ENCODE results near the gene MCOLN3.

MCOLN3 gene, protein sequence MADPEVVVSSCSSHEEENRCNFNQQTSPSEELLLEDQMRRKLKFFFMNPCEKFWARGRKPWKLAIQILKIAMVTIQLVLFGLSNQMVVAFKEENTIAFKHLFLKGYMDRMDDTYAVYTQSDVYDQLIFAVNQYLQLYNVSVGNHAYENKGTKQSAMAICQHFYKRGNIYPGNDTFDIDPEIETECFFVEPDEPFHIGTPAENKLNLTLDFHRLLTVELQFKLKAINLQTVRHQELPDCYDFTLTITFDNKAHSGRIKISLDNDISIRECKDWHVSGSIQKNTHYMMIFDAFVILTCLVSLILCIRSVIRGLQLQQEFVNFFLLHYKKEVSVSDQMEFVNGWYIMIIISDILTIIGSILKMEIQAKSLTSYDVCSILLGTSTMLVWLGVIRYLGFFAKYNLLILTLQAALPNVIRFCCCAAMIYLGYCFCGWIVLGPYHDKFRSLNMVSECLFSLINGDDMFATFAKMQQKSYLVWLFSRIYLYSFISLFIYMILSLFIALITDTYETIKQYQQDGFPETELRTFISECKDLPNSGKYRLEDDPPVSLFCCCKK

GRCh38 chr1:85048296-85049064 lies at the start of gene MCOLN3:
TSS of gene MCOLN3 (minus strand) at chr1:85048500. CDS start at chr1:85045360, 3,140 bp downstream.
- H3K9ac ChIP-seq (ENCODE audit: low read depth, low read length), result peak within 1 kb of the TSS; percentile 23; the same call in 1 of the 2 replicates
- H3K4me1 ChIP-seq (ENCODE audit: control insufficient read depth, insufficient read depth, low read length), result peaks cover 15% of the 10 kb centered on the region
- H3K27me3 ChIP-seq (ENCODE audit: control insufficient read depth, insufficient read depth, low read length), result peaks cover 61% of the 10 kb centered on the region
- peak within 1 kb of the TSS; percentile 70 for H3K4me3 ChIP-seq (ENCODE audit: low read depth, low read length)
- no peak within 1 kb of the TSS for H3K27ac ChIP-seq (ENCODE audit: low read depth, low read length)
- no peaks in the 10 kb centered on the region for H3K36me3 ChIP-seq (ENCODE audit: control insufficient read depth, insufficient read depth, low read length)
- no peaks in the 10 kb centered on the region for H3K9me3 ChIP-seq (ENCODE audit: control insufficient read depth, insufficient read depth, low read length)

DNA sequence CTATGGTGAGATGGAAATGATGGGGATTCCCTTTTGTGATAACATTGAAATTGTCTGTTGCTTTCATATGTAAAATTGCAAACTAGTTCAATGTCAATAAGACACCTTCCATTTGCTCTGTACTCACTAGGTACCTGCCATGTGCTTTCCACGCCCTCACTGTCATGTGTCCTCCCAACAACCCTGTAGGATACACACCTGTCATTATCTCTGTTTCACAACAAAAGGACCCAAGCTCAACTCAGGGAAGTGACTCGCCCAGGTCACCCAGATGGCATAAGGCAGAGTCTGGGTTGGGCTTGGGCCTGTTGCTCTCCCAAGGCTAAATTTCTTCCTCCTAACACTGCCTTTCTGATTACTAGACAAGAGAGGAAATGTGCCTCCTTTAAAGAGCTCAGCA lies 45.3 kb upstream of the MCOLN3 start:
- Histone ChIP-seq H3K4me3 (ENCODE audit: low read depth, low read length) (no peak overlapping the region), H3K27me3 (ENCODE audit: control insufficient read depth, insufficient read depth, low read length) (no peaks in the 10 kb centered on the region; the same call in 1 of the 2 replicates), H3K9ac (ENCODE audit: low read depth, low read length) (no peak overlapping the region), H3K9me3 (ENCODE audit: control insufficient read depth, insufficient read depth, low read length) (no peaks in the 10 kb centered on the region), H3K36me3 (ENCODE audit: control insufficient read depth, insufficient read depth, low read length) (no peaks in the 10 kb centered on the region), H3K27ac (ENCODE audit: low read depth, low read length) (no peak overlapping the region), H3K4me1 (ENCODE audit: control insufficient read depth, insufficient read depth, low read length) (peaks cover 9% of the 10 kb centered on the region)

GRCh38 chr1:85091671-85092280 lies 43.5 kb upstream of the MCOLN3 start:
- Histone ChIP-seq H3K27ac (ENCODE audit: low read depth, low read length) (no peak overlapping the region), H3K27me3 (ENCODE audit: control insufficient read depth, insufficient read depth, low read length) (no peaks in the 10 kb centered on the region; the same call in 1 of the 2 replicates), H3K9ac (ENCODE audit: low read depth, low read length) (no peak overlapping the region), H3K4me1 (ENCODE audit: control insufficient read depth, insufficient read depth, low read length) (peaks cover 9% of the 10 kb centered on the region), H3K4me3 (ENCODE audit: low read depth, low read length) (no peak overlapping the region), H3K36me3 (ENCODE audit: control insufficient read depth, insufficient read depth, low read length) (no peaks in the 10 kb centered on the region), H3K9me3 (ENCODE audit: control insufficient read depth, insufficient read depth, low read length) (no peaks in the 10 kb centered on the region)

DNA sequence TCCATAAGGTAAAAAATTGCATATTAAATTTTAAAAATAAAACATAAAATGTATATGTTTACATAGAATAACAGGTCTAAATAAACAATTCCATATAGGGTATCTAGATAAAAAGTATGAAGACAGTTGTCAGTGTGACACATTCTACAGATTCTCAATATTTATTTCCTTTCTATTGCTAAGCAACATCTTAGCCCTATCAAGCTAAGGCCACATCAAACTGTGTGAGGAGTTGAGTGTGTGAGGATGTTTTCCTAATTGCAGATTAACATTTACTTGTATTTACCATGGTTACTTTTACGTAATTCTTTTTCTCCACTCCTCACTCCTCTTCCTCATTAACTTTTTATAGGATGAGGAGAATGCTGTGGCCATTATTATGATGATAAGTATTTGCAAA lies 41.9 kb upstream of the MCOLN3 start:
- no peaks in the 10 kb centered on the region for H3K9me3 ChIP-seq (ENCODE audit: control insufficient read depth, insufficient read depth, low read length)
- H3K27me3 ChIP-seq (ENCODE audit: control insufficient read depth, insufficient read depth, low read length), result no peaks in the 10 kb centered on the region; the same call in 1 of the 2 replicates
- H3K27ac ChIP-seq (ENCODE audit: low read depth, low read length), result no peak overlapping the region
- no peak overlapping the region for H3K9ac ChIP-seq (ENCODE audit: low read depth, low read length)
- no peaks in the 10 kb centered on the region for H3K36me3 ChIP-seq (ENCODE audit: control insufficient read depth, insufficient read depth, low read length)
- H3K4me3 ChIP-seq (ENCODE audit: low read depth, low read length), result no peak overlapping the region
- H3K4me1 ChIP-seq (ENCODE audit: control insufficient read depth, insufficient read depth, low read length), result peaks cover 9% of the 10 kb centered on the region

DNA sequence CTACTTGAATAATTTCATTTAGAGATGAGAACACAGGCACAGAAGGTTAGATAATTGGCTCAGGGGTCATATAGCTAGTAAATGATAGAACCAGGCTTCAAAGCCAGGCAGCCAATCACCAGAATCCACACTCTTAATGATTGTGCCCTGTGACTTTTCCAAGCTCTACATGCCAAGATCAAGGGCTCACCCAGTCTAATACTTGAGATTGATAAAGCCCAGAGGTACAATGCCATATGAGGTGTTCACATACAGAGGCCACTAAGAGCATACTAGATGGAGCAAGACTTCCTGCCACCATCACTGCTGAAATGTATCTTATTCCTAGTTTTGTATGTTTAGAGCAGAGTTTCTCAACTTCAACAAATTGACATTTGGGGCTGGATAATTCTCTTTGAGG lies 40.9 kb upstream of the MCOLN3 start:
- no peaks in the 10 kb centered on the region for H3K36me3 ChIP-seq (ENCODE audit: control insufficient read depth, insufficient read depth, low read length)
- peaks cover 9% of the 10 kb centered on the region for H3K4me1 ChIP-seq (ENCODE audit: control insufficient read depth, insufficient read depth, low read length)
- no peaks in the 10 kb centered on the region; the same call in 1 of the 2 replicates for H3K27me3 ChIP-seq (ENCODE audit: control insufficient read depth, insufficient read depth, low read length)
- no peak overlapping the region for H3K4me3 ChIP-seq (ENCODE audit: low read depth, low read length)
- H3K27ac ChIP-seq (ENCODE audit: low read depth, low read length), result no peak overlapping the region
- no peak overlapping the region for H3K9ac ChIP-seq (ENCODE audit: low read depth, low read length)
- H3K9me3 ChIP-seq (ENCODE audit: control insufficient read depth, insufficient read depth, low read length), result no peaks in the 10 kb centered on the region

DNA sequence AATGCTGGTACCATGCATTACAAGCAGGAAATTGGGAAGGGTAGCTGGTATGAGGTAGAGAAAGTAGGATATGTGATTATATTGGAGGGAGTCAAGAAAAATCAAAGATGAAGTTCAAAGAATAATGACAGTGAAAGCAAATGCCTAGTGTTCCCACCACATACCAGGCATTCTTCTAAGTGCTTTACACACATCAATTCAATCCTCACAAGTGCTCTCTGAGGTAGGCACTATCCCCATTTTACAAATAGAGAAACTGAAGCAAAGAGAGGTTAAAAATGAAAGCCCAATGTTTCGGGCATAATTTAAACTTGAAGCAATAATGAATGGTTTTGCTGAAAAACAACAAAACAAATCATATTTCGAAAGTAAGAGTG lies 40.1 kb upstream of the MCOLN3 start:
- no peaks in the 10 kb centered on the region for H3K9me3 ChIP-seq (ENCODE audit: control insufficient read depth, insufficient read depth, low read length)
- H3K4me1 ChIP-seq (ENCODE audit: control insufficient read depth, insufficient read depth, low read length), result peaks cover 5% of the 10 kb centered on the region
- no peak overlapping the region for H3K27ac ChIP-seq (ENCODE audit: low read depth, low read length)
- no peak overlapping the region for H3K9ac ChIP-seq (ENCODE audit: low read depth, low read length)
- H3K27me3 ChIP-seq (ENCODE audit: control insufficient read depth, insufficient read depth, low read length), result no peaks in the 10 kb centered on the region; the same call in 1 of the 2 replicates
- no peaks in the 10 kb centered on the region for H3K36me3 ChIP-seq (ENCODE audit: control insufficient read depth, insufficient read depth, low read length)
- H3K4me3 ChIP-seq (ENCODE audit: low read depth, low read length), result no peak overlapping the region

GRCh38 chr1:85087659-85088407 lies 39.5 kb upstream of the MCOLN3 start:
- Histone ChIP-seq H3K4me3 (ENCODE audit: low read depth, low read length) (no peak overlapping the region), H3K27ac (ENCODE audit: low read depth, low read length) (no peak overlapping the region), H3K9me3 (ENCODE audit: control insufficient read depth, insufficient read depth, low read length) (no peaks in the 10 kb centered on the region), H3K9ac (ENCODE audit: low read depth, low read length) (no peak overlapping the region), H3K27me3 (ENCODE audit: control insufficient read depth, insufficient read depth, low read length) (no peaks in the 10 kb centered on the region; the same call in 1 of the 2 replicates), H3K36me3 (ENCODE audit: control insufficient read depth, insufficient read depth, low read length) (no peaks in the 10 kb centered on the region), H3K4me1 (ENCODE audit: control insufficient read depth, insufficient read depth, low read length) (peaks cover 5% of the 10 kb centered on the region)

DNA sequence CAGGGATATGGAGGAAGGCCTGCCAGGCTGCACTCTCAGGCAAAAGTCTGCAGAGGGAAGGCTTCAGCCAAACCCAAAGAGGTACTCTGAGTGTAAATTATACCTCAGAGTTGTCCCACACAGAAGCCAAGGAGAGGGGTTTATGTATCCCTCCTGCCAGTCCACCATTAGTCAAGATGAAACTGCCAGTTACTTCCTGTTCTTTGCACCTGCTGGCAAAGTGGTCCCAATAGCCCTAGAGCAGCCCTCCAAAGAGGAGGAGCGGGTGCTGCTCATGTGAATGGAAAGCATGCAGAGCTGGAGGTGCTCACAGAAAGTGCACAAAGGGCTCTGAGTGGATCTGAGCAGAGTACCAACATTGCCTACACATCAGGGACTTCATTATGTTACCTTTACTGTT lies 37.1 kb upstream of the MCOLN3 start:
- Histone ChIP-seq H3K4me1 (ENCODE audit: control insufficient read depth, insufficient read depth, low read length) (no peaks in the 10 kb centered on the region; the same call in 1 of the 2 replicates), H3K9ac (ENCODE audit: low read depth, low read length) (no peak overlapping the region), H3K27ac (ENCODE audit: low read depth, low read length) (no peak overlapping the region), H3K36me3 (ENCODE audit: control insufficient read depth, insufficient read depth, low read length) (no peaks in the 10 kb centered on the region), H3K27me3 (ENCODE audit: control insufficient read depth, insufficient read depth, low read length) (no peaks in the 10 kb centered on the region; the same call in 1 of the 2 replicates), H3K9me3 (ENCODE audit: control insufficient read depth, insufficient read depth, low read length) (no peaks in the 10 kb centered on the region), H3K4me3 (ENCODE audit: low read depth, low read length) (no peak overlapping the region)

DNA sequence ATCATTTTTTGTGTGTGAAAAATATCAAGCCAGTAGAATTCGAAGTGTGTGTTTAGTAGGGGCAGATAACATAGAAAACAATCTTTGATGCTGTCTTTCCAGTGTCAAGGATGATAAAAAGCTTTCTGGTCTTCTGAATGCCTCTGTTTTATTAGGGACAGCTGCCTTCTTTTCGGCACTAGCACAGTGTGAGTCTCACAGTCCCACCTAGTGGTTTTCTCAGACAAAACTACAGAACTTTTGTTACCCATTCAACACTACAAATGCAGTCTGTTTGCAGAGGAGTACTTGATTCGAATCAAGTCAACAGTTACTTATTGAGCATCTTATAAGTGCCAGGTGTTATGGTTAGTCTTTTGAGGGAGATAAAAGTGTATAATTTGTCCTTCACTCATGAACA lies 30.6 kb upstream of the MCOLN3 start:
- Histone ChIP-seq H3K4me1 (ENCODE audit: control insufficient read depth, insufficient read depth, low read length) (no peaks in the 10 kb centered on the region), H3K36me3 (ENCODE audit: control insufficient read depth, insufficient read depth, low read length) (no peaks in the 10 kb centered on the region), H3K9ac (ENCODE audit: low read depth, low read length) (no peak overlapping the region), H3K27me3 (ENCODE audit: control insufficient read depth, insufficient read depth, low read length) (no peaks in the 10 kb centered on the region), H3K9me3 (ENCODE audit: control insufficient read depth, insufficient read depth, low read length) (no peaks in the 10 kb centered on the region), H3K27ac (ENCODE audit: low read depth, low read length) (no peak overlapping the region), H3K4me3 (ENCODE audit: low read depth, low read length) (no peak overlapping the region)

DNA sequence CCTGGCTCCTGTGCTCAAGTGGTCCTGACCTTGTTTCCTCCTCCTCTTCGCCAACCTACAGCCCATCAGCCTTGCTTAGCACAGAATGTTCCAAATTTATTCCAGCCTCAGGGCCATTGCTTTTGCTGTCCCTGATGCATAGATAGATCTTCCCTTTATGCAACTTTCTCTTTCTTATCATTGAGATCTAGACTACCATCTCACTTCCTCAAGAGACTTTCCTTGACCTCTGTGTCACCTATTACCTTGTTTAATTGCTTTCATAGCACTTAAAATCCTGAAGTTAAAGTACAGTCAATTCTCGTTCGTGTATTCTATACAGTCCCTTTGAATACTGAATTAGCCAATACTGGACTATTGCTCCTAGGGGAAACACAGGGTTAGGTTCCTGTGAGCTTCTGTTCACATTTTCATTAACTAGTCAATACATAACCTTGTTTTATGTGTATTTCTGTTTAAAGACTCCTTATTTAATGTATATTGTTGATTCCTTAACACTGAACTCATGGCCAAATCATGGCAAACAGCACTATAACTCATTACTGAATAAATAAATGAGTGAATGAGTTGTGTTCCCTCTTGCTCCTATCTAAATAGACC lies 26.2 kb upstream of the MCOLN3 start:
- no peaks in the 10 kb centered on the region for H3K9me3 ChIP-seq (ENCODE audit: control insufficient read depth, insufficient read depth, low read length)
- H3K27ac ChIP-seq (ENCODE audit: low read depth, low read length), result no peak overlapping the region
- H3K4me3 ChIP-seq (ENCODE audit: low read depth, low read length), result no peak overlapping the region
- no peaks in the 10 kb centered on the region for H3K4me1 ChIP-seq (ENCODE audit: control insufficient read depth, insufficient read depth, low read length)
- H3K36me3 ChIP-seq (ENCODE audit: control insufficient read depth, insufficient read depth, low read length), result no peaks in the 10 kb centered on the region
- no peaks in the 10 kb centered on the region for H3K27me3 ChIP-seq (ENCODE audit: control insufficient read depth, insufficient read depth, low read length)
- H3K9ac ChIP-seq (ENCODE audit: low read depth, low read length), result no peak overlapping the region

Data from HUES48 (cell line).